HL-60 (cell line): ENCODE data around the gene KIAA1671.

Experiments used
- DNase-seq, 2 experiments: peaks; one replicate each; pipeline ENCODE4 v3.0.0-alpha.2; 2010 to 2020; ENCODE audit warnings: low read depth in 1 of 2, low spot score in 1 of 2
- H3K27ac ChIP-seq: fragments of 250-450 bp; sonication (Bioruptor Pico); replicated peaks from 2 replicates; pipeline ENCODE4 v1.5.1; 2020; ENCODE audit warnings: mild to moderate bottlenecking, moderate library complexity
- H3K27me3 ChIP-seq: fragments of 250-450 bp; sonication (Bioruptor Pico); 2 replicates; pipeline ENCODE4 v1.5.1; 2021; ENCODE audit warnings: mild to moderate bottlenecking, moderate library complexity; ENCODE audit not compliant: insufficient read depth, poor library complexity, severe bottlenecking
- H3K4me3 ChIP-seq: replicated peaks from 2 replicates; pipeline ENCODE4 v1.5.1; 2011; ENCODE audit warnings: mild to moderate bottlenecking, control low read depth, low read length; ENCODE audit not compliant: insufficient read depth
- GABPA ChIP-seq: IDR thresholded peaks from 2 replicates; pipeline ENCODE4 v1.6.1; 2012; ENCODE audit warnings: low read depth
- POLR2AphosphoS5 ChIP-seq: IDR thresholded peaks from 2 replicates; pipeline ENCODE4 v1.6.1; 2012; ENCODE audit warnings: low read depth
- SPI1 ChIP-seq: IDR thresholded peaks from 2 replicates; pipeline ENCODE4 v1.6.1; 2012; ENCODE audit warnings: low read depth, mild to moderate bottlenecking, borderline replicate concordance
- TF ChIP-seq, protein P1 (sequence below): IDR thresholded peaks from 2 replicates; pipeline ENCODE4 v1.6.1; 2012; ENCODE audit warnings: low read depth; ENCODE audit not compliant: insufficient replicate concordance
- TF ChIP-seq, protein P2 (sequence below): IDR thresholded peaks from one replicate; pipeline ENCODE4 v1.5.1; 2011; ENCODE audit warnings: low read length, control low read depth, inconsistent platforms; ENCODE audit not compliant: insufficient read depth

Gene KIAA1671

DNA sequence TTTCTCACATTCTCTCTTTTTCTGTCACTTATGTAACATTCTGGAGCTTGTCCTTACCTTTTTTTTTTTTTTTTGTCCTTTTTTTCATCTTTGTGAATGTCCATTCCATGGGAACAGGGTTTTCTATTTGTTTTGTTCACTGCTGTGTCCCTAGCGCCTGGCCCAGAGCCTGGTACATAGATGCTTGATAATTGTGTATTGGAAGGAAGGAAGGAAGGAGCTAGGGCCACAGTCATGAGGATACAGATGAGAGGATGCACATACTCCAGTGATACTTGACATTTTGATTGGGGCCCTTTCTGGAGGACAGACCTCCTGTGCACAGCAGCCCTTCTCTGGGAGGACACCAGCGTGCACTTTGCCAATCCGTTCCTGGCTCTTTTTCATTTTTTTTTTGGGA lies 68.9 kb downstream of the KIAA1671 start:
- Histone ChIP-seq H3K4me3 (no peak overlapping the region), H3K27me3 (peaks cover 2% of the 10 kb centered on the region), H3K27ac (no peak overlapping the region)
- TF ChIP-seq, protein P1, sequence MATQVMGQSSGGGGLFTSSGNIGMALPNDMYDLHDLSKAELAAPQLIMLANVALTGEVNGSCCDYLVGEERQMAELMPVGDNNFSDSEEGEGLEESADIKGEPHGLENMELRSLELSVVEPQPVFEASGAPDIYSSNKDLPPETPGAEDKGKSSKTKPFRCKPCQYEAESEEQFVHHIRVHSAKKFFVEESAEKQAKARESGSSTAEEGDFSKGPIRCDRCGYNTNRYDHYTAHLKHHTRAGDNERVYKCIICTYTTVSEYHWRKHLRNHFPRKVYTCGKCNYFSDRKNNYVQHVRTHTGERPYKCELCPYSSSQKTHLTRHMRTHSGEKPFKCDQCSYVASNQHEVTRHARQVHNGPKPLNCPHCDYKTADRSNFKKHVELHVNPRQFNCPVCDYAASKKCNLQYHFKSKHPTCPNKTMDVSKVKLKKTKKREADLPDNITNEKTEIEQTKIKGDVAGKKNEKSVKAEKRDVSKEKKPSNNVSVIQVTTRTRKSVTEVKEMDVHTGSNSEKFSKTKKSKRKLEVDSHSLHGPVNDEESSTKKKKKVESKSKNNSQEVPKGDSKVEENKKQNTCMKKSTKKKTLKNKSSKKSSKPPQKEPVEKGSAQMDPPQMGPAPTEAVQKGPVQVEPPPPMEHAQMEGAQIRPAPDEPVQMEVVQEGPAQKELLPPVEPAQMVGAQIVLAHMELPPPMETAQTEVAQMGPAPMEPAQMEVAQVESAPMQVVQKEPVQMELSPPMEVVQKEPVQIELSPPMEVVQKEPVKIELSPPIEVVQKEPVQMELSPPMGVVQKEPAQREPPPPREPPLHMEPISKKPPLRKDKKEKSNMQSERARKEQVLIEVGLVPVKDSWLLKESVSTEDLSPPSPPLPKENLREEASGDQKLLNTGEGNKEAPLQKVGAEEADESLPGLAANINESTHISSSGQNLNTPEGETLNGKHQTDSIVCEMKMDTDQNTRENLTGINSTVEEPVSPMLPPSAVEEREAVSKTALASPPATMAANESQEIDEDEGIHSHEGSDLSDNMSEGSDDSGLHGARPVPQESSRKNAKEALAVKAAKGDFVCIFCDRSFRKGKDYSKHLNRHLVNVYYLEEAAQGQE: no peak
- TF ChIP-seq GABPA (no peak), SPI1 (no peak), POLR2AphosphoS5 (no peak)
- TF ChIP-seq, protein P2, sequence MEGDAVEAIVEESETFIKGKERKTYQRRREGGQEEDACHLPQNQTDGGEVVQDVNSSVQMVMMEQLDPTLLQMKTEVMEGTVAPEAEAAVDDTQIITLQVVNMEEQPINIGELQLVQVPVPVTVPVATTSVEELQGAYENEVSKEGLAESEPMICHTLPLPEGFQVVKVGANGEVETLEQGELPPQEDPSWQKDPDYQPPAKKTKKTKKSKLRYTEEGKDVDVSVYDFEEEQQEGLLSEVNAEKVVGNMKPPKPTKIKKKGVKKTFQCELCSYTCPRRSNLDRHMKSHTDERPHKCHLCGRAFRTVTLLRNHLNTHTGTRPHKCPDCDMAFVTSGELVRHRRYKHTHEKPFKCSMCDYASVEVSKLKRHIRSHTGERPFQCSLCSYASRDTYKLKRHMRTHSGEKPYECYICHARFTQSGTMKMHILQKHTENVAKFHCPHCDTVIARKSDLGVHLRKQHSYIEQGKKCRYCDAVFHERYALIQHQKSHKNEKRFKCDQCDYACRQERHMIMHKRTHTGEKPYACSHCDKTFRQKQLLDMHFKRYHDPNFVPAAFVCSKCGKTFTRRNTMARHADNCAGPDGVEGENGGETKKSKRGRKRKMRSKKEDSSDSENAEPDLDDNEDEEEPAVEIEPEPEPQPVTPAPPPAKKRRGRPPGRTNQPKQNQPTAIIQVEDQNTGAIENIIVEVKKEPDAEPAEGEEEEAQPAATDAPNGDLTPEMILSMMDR: no peak
- no peak for DNase-seq

DNA sequence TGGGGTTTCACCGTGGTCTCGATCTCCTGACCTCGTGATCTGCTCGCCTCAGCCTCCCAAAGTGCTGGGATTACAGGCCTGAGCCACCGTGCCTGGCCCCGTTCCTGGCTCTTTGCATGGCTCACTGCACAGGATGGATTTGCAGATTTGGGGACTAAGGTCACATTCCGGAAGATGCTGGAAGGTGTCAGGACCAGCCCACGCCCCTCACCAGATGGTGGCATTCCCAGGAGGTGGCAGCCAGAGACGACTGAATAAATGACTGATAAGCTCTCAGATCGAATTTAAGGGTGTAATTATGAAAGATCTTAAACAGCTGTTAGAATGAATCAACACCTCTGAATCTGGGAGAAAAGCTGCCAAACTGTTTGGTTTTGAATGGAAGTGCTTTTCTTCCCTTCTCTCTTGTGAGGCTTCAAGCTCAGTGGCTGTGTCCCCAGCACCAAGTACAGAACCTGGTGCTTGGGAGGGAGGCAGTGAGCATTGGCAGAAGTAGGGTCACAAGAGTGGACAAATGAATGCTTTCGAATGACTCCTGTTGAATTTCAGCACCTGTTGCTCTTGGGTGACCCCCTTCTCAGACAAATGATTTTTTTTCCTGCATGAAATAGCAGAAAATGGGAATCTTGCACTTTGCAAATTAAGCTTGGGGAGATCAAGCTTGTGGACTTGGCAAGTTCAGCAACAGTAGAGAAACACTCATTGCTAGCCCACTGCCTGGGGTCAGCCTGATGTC lies 69.6 kb downstream of the KIAA1671 start:
- H3K4me3 ChIP-seq: no peak overlapping the region
- TF ChIP-seq, protein P1: no peak
- TF ChIP-seq, protein P2: no peak
- TF ChIP-seq SPI1: no peak
- no peak for TF ChIP-seq GABPA
- TF ChIP-seq POLR2AphosphoS5: no peak
- no peak for DNase-seq
- H3K27me3 ChIP-seq: peaks cover 2% of the 10 kb centered on the region
- H3K27ac ChIP-seq: no peak overlapping the region

DNA sequence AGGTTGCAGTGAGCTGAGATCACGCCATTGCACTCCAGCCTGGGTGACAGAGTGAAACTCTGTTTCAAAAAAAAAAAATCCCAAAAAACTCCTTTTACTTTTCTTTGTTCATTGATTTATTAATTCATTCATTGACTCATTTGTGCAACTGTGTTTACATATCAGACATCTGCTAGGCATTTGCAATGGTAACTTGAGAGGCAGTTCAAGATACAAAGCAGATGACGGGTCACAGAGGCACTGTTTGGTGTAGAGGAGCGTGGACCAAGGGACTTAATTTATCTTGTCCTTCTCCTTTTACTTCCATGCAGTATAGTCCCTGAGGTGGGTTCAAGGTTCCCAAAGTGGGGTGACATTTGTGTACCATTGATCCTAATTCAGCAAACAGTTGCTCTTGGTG lies 71.4 kb downstream of the KIAA1671 start:
- TF ChIP-seq SPI1 (no peak), POLR2AphosphoS5 (no peak), GABPA (no peak)
- TF ChIP-seq, protein P2: no peak
- TF ChIP-seq, protein P1: no peak
- Histone ChIP-seq H3K27me3 (peaks cover 2% of the 10 kb centered on the region), H3K4me3 (no peak overlapping the region), H3K27ac (no peak overlapping the region)
- DNase-seq: no peak
